Neuronal stem cell (in vitro differentiated cells): Measurements from ENCODE around the gene PLK3.
A peak's percentile ranks its signal among the peaks of the same experiment; 100 is the strongest.
"Not testable (repeated sequence)": the region's sequence is repeated elsewhere in the genome, so short reads cannot be mapped to it uniquely, and the experiment has no call there.

ENCODE experiments used
- DNase-seq: peaks from one replicate; pipeline ENCODE4 v3.0.0-alpha.2; 2013; ENCODE audit warnings: low spot score
- H2AFZ ChIP-seq: one replicate; pipeline ENCODE4 v1.6.1; 2013; ENCODE audit warnings: mild to moderate bottlenecking, low read length, inconsistent platforms
- H2AK5ac ChIP-seq: 2 replicates; pipeline ENCODE4 v1.6.1; 2013; ENCODE audit warnings: low read depth, mild to moderate bottlenecking, inconsistent platforms, low read length, moderate library complexity, mixed read lengths
- H2BK120ac ChIP-seq: 2 replicates; pipeline ENCODE4 v1.6.1; 2013; ENCODE audit warnings: low read depth, mild to moderate bottlenecking, inconsistent platforms, low read length, moderate library complexity, mixed read lengths
- H2BK12ac ChIP-seq: one replicate; pipeline ENCODE4 v1.6.1; 2013; ENCODE audit warnings: low read length, inconsistent platforms
- H2BK15ac ChIP-seq: 2 replicates; pipeline ENCODE4 v1.6.1; 2013; ENCODE audit warnings: mild to moderate bottlenecking, low read length, inconsistent platforms, mixed read lengths
- H2BK5ac ChIP-seq: one replicate; pipeline ENCODE4 v1.6.1; 2013; ENCODE audit warnings: inconsistent platforms, mild to moderate bottlenecking, low read length, moderate library complexity
- H3K14ac ChIP-seq: one replicate; pipeline ENCODE4 v1.6.1; 2013; ENCODE audit warnings: low read length, inconsistent platforms
- H3K18ac ChIP-seq: 2 replicates; pipeline ENCODE4 v1.6.1; 2013; ENCODE audit warnings: low read length, inconsistent platforms
- H3K23ac ChIP-seq: 2 replicates; pipeline ENCODE4 v1.6.1; 2013; ENCODE audit warnings: low read depth, mild to moderate bottlenecking, mixed read lengths, low read length, inconsistent platforms; ENCODE audit not compliant: poor library complexity
- H3K27ac ChIP-seq: replicated peaks from 3 replicates; pipeline ENCODE4 v1.5.1; 2013; ENCODE audit warnings: low read length, inconsistent platforms
- H3K27me3 ChIP-seq, 3 experiments: 2 replicates each; pipeline ENCODE4 v1.6.1; 2013; ENCODE audit warnings: low read length in 3 of 3, mild to moderate bottlenecking in 2 of 3, inconsistent platforms in 1 of 3, low read depth in 1 of 3, mixed read lengths in 1 of 3, moderate library complexity in 1 of 3; ENCODE audit not compliant: control insufficient read depth in 3 of 3, insufficient read depth in 3 of 3
- H3K36me3 ChIP-seq, 2 donors: replicated peaks in 1 of 2; 2 replicates each; pipeline ENCODE4 v1.6.1; 2013; ENCODE audit warnings: low read length in 2 of 2; ENCODE audit not compliant: control insufficient read depth in 2 of 2, insufficient read depth in 2 of 2
- H3K4ac ChIP-seq: 2 replicates; pipeline ENCODE4 v1.6.1; 2013; ENCODE audit warnings: inconsistent platforms, mild to moderate bottlenecking, low read length, moderate library complexity
- H3K4me1 ChIP-seq, 2 donors: 1 replicate in 1 of 2; 2 replicates in 1 of 2; pipeline ENCODE4 v1.6.1; 2013; ENCODE audit warnings: low read length in 2 of 2, low read depth in 1 of 2; ENCODE audit not compliant: control insufficient read depth in 2 of 2, insufficient read depth in 1 of 2
- H3K4me2 ChIP-seq: one replicate; pipeline ENCODE4 v1.6.1; 2013; ENCODE audit warnings: mild to moderate bottlenecking, low read length, inconsistent platforms; ENCODE audit not compliant: insufficient read depth, poor library complexity, severe bottlenecking
- H3K4me3 ChIP-seq, 2 donors: 2 replicates each; pipeline ENCODE4 v1.5.1; 2013; ENCODE audit warnings: low read length in 2 of 2, mild to moderate bottlenecking in 2 of 2, inconsistent platforms in 1 of 2, moderate library complexity in 1 of 2
- H3K79me1 ChIP-seq: one replicate; pipeline ENCODE4 v1.6.1; 2013; ENCODE audit warnings: low read depth, mild to moderate bottlenecking, inconsistent platforms, low read length, moderate library complexity
- H3K9ac ChIP-seq: one replicate; pipeline ENCODE4 v1.6.1; 2013; ENCODE audit warnings: mild to moderate bottlenecking, low read depth, low read length, inconsistent platforms; ENCODE audit not compliant: poor library complexity
- H3K9me3 ChIP-seq, 2 donors: replicated peaks in 1 of 2; 2 replicates each; pipeline versions ENCODE3 to v1.6.1; 2013; ENCODE audit warnings: low read length in 2 of 2, mild to moderate bottlenecking in 2 of 2, inconsistent platforms in 1 of 2, low read depth in 1 of 2, mixed read lengths in 1 of 2, moderate library complexity in 1 of 2; ENCODE audit not compliant: control insufficient read depth in 2 of 2, insufficient read depth in 1 of 2
- H4K8ac ChIP-seq: one replicate; pipeline ENCODE4 v1.6.1; 2013; ENCODE audit warnings: low read depth, mild to moderate bottlenecking, inconsistent platforms, low read length, moderate library complexity
- H4K91ac ChIP-seq: one replicate; pipeline ENCODE4 v1.6.1; 2013; ENCODE audit warnings: low read length, low read depth, mild to moderate bottlenecking, inconsistent platforms; ENCODE audit not compliant: poor library complexity
- WGBS, 2 donors: extraction: QIAGEN DNeasy Blood & Tissue Kit; methylation state at CpG; one replicate each; pipeline ENCODE4 v1.1.7; 2013; ENCODE audit warnings: missing lambda C conversion rate in 2 of 2, mixed read lengths in 1 of 2; ENCODE audit not compliant: insufficient read length in 2 of 2, insufficient replicate concordance in 1 of 2; ENCODE audit errors: extremely low coverage in 2 of 2; 5-methylcytosine and 5-hydroxymethylcytosine counted together

PLK3 gene

DNA sequence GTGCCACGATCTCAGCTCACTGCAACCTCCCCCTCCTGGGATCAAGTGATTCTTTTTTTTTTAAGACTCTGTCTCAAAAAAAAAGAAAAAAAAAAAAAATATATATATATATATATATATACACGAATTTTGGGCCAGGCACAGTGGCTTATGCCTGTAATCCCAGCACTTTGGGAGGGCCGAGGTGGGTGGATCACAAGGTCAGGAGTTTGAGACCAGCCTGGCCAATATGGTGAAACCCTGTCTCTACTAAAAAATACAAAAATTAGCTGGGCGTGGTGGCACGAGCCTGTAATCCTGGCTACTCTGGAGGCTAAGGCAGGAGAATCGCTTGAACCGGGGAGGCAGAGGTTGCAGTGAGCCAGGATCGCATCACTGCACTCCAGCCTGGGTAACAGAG is 2.3 kb upstream of the PLK3 start:
- not testable (repeated sequence) for H3K4me3 ChIP-seq, H3K23ac ChIP-seq, H2BK12ac ChIP-seq, H3K18ac ChIP-seq, H2BK5ac ChIP-seq, H3K27ac ChIP-seq, H3K14ac ChIP-seq, H2BK120ac ChIP-seq, H3K27me3 ChIP-seq, H3K9me3 ChIP-seq, H3K36me3 ChIP-seq, H2BK15ac ChIP-seq, H2AK5ac ChIP-seq, H2AFZ ChIP-seq, H4K91ac ChIP-seq, H3K9ac ChIP-seq, H3K4me2 ChIP-seq, DNase-seq, H3K79me1 ChIP-seq, H4K8ac ChIP-seq, H3K4ac ChIP-seq
- WGBS, 2 donors: no CpG with 5 or more reads among the region's 8 CpGs
- H3K4me1 ChIP-seq: peaks cover 13 to 20% of the 10 kb centered on the region in 2 donors

DNA sequence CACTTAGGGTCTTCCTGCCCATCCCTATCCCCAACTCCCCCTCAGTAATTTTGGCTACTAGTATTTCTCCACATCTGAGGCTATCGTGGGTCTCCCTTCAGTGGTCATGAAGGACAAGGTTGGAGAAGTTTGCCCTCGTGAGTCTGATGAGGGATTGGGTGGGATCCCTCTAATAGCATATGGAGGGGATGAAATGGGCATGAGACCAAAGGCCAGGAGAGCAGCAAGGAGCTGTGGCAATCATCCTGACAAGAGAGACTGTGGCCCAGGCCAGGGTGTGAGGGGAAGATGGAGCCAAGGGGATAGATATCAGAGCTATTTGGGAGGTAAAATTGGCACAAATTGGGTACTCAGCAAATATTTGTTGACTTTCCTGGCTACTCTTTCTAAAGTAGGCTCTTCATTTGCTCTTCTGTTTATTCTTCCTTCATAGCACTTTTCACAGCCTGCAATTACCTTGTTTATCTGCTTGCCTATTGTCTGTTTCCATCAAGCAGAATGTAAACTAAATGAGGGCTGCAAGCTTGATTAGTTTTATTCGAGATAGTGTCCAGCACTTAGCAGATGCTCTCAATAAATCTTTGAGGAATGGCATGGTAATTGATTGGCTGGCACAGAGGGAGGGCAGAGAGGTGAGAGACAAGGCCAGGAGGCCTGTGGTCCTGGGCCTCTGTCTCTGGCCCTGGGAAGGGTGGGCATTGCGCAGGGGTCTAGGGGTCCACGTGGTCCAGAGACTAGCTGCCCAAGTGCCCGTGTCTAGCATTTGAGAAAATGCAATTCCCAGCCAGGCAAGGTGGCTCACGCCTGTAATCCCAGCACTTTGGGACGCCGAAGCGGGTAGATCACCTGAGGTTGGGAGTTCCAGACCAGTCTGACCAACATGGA is 1.5 kb upstream of the PLK3 start:
- no peak for DNase-seq
- Histone ChIP-seq H3K79me1 (peaks cover 6% of the 10 kb centered on the region), H3K4ac (no peak overlapping the region), H3K4me2 (no peak overlapping the region), H4K91ac (no peak overlapping the region), H2AK5ac (peak overlapping the region; percentile 90), H3K14ac (peak overlapping the region; percentile 21), H2AFZ (peak overlapping the region; percentile 41), H3K9me3 (no peaks in the 10 kb centered on the region), H4K8ac (no peak overlapping the region), H2BK12ac (peak overlapping the region; percentile 90), H2BK5ac (no peak overlapping the region), H3K27me3 (no peaks in the 10 kb centered on the region), H2BK15ac (peak overlapping the region; percentile 85), H3K18ac (peak overlapping the region; percentile 80), H3K36me3 (peaks cover 6 to 11% of the 10 kb centered on the region in 2 donors), H3K4me3 (no peak overlapping the region), H2BK120ac (no peak overlapping the region), H3K23ac (no peak overlapping the region), H3K4me1 (peaks cover 22 to 23% of the 10 kb centered on the region in 2 donors), H3K9ac (peak overlapping the region; percentile 77), H3K27ac (no peak overlapping the region)
- no CpG with 5 or more reads among the region's 10 CpGs for WGBS, 2 donors

DNA sequence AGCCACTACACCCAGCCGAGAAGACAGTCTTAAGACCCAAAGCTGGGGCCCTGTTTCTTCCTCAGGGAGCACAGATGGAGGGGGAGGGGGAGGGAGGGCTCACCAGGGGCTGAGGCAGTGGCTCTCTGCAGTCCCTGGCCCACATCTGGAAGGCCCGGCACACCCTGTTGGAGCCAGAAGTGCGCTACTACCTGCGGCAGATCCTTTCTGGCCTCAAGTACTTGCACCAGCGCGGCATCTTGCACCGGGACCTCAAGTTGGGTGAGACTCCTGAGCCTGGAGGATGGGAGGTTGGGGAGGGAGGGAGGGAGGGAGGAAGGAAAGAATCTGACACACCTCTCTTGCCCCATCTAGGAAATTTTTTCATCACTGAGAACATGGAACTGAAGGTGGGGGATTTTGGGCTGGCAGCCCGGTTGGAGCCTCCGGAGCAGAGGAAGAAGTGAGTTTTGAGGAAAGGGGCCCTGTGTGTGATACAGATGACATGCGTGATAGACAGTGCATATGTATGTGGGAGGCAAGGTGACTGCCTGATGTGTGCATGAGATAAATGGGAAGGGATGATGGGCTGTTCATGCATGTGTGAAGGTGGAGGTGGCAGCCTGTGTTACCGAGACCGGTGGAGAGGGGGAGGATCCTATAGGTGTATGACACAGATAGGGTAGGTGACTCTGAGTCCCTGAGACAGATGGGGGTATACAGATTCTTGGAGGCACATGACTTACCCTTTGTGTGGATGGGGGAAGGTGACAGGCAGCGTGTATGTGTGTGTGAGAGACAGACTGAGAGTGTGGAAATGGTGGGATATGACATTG is 1.5 kb downstream of the PLK3 start:
- H3K4me3 ChIP-seq: peak overlapping the region; percentile 21 to 30
- H2AK5ac ChIP-seq: peak overlapping the region; percentile 61
- H3K27ac ChIP-seq: peak overlapping the region; percentile 37
- H3K14ac ChIP-seq: peak overlapping the region; percentile 49
- H3K23ac ChIP-seq: no peak overlapping the region
- peak overlapping the region; percentile 87 for H3K18ac ChIP-seq
- H4K91ac ChIP-seq: no peak overlapping the region
- H4K8ac ChIP-seq: no peak overlapping the region
- no peak for DNase-seq
- no peaks in the 10 kb centered on the region for H3K9me3 ChIP-seq
- peaks cover 6% of the 10 kb centered on the region for H3K79me1 ChIP-seq
- no peak overlapping the region for H2AFZ ChIP-seq
- H2BK12ac ChIP-seq: no peak overlapping the region
- H2BK15ac ChIP-seq: peak overlapping the region; percentile 77
- peak overlapping the region; percentile 73 for H3K9ac ChIP-seq
- peak overlapping the region; percentile 40 for H2BK5ac ChIP-seq
- peaks cover 25 to 26% of the 10 kb centered on the region in 2 donors for H3K4me1 ChIP-seq
- H3K36me3 ChIP-seq: peaks cover 22 to 40% of the 10 kb centered on the region in 2 donors
- H2BK120ac ChIP-seq: no peak overlapping the region
- H3K27me3 ChIP-seq: no peaks in the 10 kb centered on the region
- H3K4me2 ChIP-seq: peak overlapping the region; percentile 52
- whole genome bisulfite sequencing, 2 donors: no CpG with 5 or more reads among the region's 13 CpGs
- H3K4ac ChIP-seq: no peak overlapping the region
